ENCODE results near the gene SLC6A1. TPM values are rescaled to one million over a fixed set of nuclear protein-coding genes. Genes with fewer than 3 reads are reported as not detected.

SLC6A1 gene
- total and polyA plus RNA-seq, 2 of the 13 experiments (the other 11 are each of a cell fraction or from before 2014, with no cell fraction given): not detected

DNA sequence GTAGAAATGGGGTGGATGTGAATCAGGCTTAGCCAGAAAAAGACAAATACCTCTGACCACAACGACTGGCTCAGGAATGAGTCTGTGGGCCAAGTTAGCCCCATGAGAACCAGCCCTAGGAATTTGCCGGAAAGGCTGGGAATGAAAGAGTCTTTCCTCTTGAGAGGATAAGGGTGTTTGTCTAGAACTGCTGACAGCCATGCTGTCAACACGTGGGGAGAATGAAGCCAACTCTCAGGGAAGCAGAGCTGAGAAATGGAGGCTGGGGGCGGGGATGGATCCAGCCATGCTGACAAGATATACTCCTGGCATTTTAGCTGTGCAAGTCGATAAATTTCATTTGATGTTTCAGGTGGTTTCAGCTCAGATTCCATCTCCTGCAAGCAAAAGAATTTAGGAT, 10.6 kb upstream of the SLC6A1 start (continued):
- TF ChIP-seq, protein P1, sequence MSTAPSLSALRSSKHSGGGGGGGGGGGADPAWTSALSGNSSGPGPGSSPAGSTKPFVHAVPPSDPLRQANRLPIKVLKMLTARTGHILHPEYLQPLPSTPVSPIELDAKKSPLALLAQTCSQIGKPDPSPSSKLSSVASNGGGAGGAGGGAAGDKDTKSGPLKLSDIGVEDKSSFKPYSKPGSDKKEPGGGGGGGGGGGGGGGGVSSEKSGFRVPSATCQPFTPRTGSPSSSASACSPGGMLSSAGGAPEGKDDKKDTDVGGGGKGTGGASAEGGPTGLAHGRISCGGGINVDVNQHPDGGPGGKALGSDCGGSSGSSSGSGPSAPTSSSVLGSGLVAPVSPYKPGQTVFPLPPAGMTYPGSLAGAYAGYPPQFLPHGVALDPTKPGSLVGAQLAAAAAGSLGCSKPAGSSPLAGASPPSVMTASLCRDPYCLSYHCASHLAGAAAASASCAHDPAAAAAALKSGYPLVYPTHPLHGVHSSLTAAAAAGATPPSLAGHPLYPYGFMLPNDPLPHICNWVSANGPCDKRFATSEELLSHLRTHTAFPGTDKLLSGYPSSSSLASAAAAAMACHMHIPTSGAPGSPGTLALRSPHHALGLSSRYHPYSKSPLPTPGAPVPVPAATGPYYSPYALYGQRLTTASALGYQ (CRISPR knock-in tag; IDR thresholded peaks at IDR 0.05): no peak
- TF ChIP-seq, protein P2, sequence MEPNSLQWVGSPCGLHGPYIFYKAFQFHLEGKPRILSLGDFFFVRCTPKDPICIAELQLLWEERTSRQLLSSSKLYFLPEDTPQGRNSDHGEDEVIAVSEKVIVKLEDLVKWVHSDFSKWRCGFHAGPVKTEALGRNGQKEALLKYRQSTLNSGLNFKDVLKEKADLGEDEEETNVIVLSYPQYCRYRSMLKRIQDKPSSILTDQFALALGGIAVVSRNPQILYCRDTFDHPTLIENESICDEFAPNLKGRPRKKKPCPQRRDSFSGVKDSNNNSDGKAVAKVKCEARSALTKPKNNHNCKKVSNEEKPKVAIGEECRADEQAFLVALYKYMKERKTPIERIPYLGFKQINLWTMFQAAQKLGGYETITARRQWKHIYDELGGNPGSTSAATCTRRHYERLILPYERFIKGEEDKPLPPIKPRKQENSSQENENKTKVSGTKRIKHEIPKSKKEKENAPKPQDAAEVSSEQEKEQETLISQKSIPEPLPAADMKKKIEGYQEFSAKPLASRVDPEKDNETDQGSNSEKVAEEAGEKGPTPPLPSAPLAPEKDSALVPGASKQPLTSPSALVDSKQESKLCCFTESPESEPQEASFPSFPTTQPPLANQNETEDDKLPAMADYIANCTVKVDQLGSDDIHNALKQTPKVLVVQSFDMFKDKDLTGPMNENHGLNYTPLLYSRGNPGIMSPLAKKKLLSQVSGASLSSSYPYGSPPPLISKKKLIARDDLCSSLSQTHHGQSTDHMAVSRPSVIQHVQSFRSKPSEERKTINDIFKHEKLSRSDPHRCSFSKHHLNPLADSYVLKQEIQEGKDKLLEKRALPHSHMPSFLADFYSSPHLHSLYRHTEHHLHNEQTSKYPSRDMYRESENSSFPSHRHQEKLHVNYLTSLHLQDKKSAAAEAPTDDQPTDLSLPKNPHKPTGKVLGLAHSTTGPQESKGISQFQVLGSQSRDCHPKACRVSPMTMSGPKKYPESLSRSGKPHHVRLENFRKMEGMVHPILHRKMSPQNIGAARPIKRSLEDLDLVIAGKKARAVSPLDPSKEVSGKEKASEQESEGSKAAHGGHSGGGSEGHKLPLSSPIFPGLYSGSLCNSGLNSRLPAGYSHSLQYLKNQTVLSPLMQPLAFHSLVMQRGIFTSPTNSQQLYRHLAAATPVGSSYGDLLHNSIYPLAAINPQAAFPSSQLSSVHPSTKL (CRISPR knock-in tag; IDR thresholded peaks at IDR 0.05): no peak
- TF ChIP-seq HNRNPUL1 (IDR thresholded peaks at IDR 0.05; ENCODE audit: low read depth, low read length): no peak
- TF ChIP-seq SP5 (CRISPR knock-in tag; IDR thresholded peaks at IDR 0.05; ENCODE audit: borderline replicate concordance, low read depth): no peak
- TF ChIP-seq, protein P3, sequence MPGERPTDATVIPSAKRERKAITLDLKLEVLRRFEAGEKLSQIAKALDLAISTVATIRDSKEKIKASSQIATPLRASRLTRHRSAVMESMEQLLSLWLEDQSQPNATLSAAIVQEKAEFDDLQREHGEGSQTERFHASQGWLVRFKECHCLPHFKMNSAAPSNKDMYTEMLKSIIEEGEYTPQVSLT (CRISPR knock-in tag; IDR thresholded peaks at IDR 0.05; ENCODE audit: borderline replicate concordance, low read depth): no peak
- no peak for TF ChIP-seq HNRNPH1 (optimal IDR thresholded peaks at IDR 0.05; ENCODE audit: low read depth, low read length)
- TF ChIP-seq KLF15 (CRISPR knock-in tag; IDR thresholded peaks at IDR 0.05; ENCODE audit: borderline replicate concordance): no peak
- no peak for TF ChIP-seq ISL2 (CRISPR knock-in tag; IDR thresholded peaks at IDR 0.05)

Measured in HepG2 (cell line).